SK-N-MC (cell line): Measurements from ENCODE around the gene CDHR5.
"Not testable (repeated sequence)": the region's sequence is repeated elsewhere in the genome, so short reads cannot be mapped to it uniquely, and the experiment has no call there.

ENCODE experiments used
- DNase-seq: peaks from one replicate; pipeline ENCODE4 v3.0.0-alpha.2; 2011; ENCODE audit warnings: low read depth, low spot score
- H3K27ac ChIP-seq: fragments of 200-600 bp; sonication (generic); 2 replicates; pipeline ENCODE4 v1.5.1; 2016; ENCODE audit warnings: mixed run types
- H3K36me3 ChIP-seq: fragments of 200-600 bp; sonication (generic); 2 replicates; pipeline ENCODE4 v1.6.1; 2017; ENCODE audit warnings: antibody characterized with exemption, low read length, mixed read lengths; ENCODE audit not compliant: insufficient read depth
- H3K4me3 ChIP-seq: fragments of 200-600 bp; sonication (generic); 2 replicates; pipeline ENCODE4 v1.5.1; 2016
- H3K9ac ChIP-seq: fragments of 200-600 bp; sonication (generic); 2 replicates; pipeline ENCODE4 v1.8.0; 2017; ENCODE audit warnings: mixed run types, mixed read lengths; ENCODE audit not compliant: insufficient read length
- H3K9me3 ChIP-seq: fragments of 200-600 bp; sonication (generic); 2 replicates; pipeline ENCODE4 v1.6.1; 2017; ENCODE audit warnings: low read depth, mild to moderate bottlenecking, antibody characterized with exemption, low read length, moderate library complexity, mixed read lengths
- EZH2 ChIP-seq: fragments of 200-600 bp; sonication (generic); IDR thresholded peaks from one replicate; pipeline ENCODE4 v1.6.1; 2017; ENCODE audit warnings: antibody characterized with exemption
- FOXP2 ChIP-seq: optimal IDR thresholded peaks from 2 replicates; pipeline ENCODE3; 2011; ENCODE audit warnings: mild to moderate bottlenecking, moderate library complexity; ENCODE audit not compliant: insufficient read depth; ENCODE audit errors: extremely low read length, control extremely low read depth
- POLR2AphosphoS5 ChIP-seq: IDR thresholded peaks from 2 replicates; pipeline ENCODE4 v1.6.1; 2012; ENCODE audit warnings: mild to moderate bottlenecking, low read depth, low read length, borderline replicate concordance

The CDHR5 gene

GRCh38 chr11:660681-661444, 36.1 kb upstream of the CDHR5 start:
- no peak for TF ChIP-seq POLR2AphosphoS5
- no peak for TF ChIP-seq FOXP2
- no peak for TF ChIP-seq EZH2
- Histone ChIP-seq H3K9me3 (no peaks in the 10 kb centered on the region), H3K9ac (no peak overlapping the region), H3K27ac (peak overlapping the region; percentile 50; the same call in 1 of the 2 replicates), H3K4me3 (no peak overlapping the region), H3K36me3 (peaks cover 40% of the 10 kb centered on the region)
- DNase-seq: no peak

GRCh38 chr11:660281-660680, 35.5 kb upstream of the CDHR5 start:
- H3K4me3 ChIP-seq: no peak overlapping the region
- H3K36me3 ChIP-seq: peaks cover 38% of the 10 kb centered on the region
- H3K9ac ChIP-seq: no peak overlapping the region
- H3K9me3 ChIP-seq: no peaks in the 10 kb centered on the region
- no peak overlapping the region for H3K27ac ChIP-seq
- DNase-seq: no peak
- TF ChIP-seq POLR2AphosphoS5 (no peak), FOXP2 (no peak), EZH2 (no peak)

- Histone ChIP-seq H3K4me3 (no peak overlapping the region), H3K27ac (no peak overlapping the region), H3K9me3 (no peaks in the 10 kb centered on the region), H3K9ac (no peak overlapping the region), H3K36me3 (peaks cover 38% of the 10 kb centered on the region)
- DNase-seq: no peak
- TF ChIP-seq FOXP2: no peak
- TF ChIP-seq POLR2AphosphoS5: no peak
- TF ChIP-seq EZH2: no peak
Measured at GRCh38 chr11:659532-660085, 34.9 kb upstream of the CDHR5 start.

- TF ChIP-seq POLR2AphosphoS5: no peak
- TF ChIP-seq EZH2: no peak
- no peak for TF ChIP-seq FOXP2
- no peak for DNase-seq
- no peak overlapping the region for H3K4me3 ChIP-seq
- H3K9ac ChIP-seq: no peak overlapping the region
- H3K27ac ChIP-seq: no peak overlapping the region
- no peaks in the 10 kb centered on the region for H3K9me3 ChIP-seq
- H3K36me3 ChIP-seq: peaks cover 36% of the 10 kb centered on the region; the same call in 1 of the 2 replicates
Measured at GRCh38 chr11:657691-658126, 33.0 kb upstream of the CDHR5 start.

GRCh38 chr11:656866-657265, 32.1 kb upstream of the CDHR5 start:
- no peak overlapping the region for H3K27ac ChIP-seq
- no peak overlapping the region for H3K9ac ChIP-seq
- no peak for DNase-seq
- H3K4me3 ChIP-seq: no peak overlapping the region
- no peaks in the 10 kb centered on the region for H3K9me3 ChIP-seq
- peaks cover 39% of the 10 kb centered on the region for H3K36me3 ChIP-seq
- no peak for TF ChIP-seq EZH2
- TF ChIP-seq FOXP2: no peak
- TF ChIP-seq POLR2AphosphoS5: no peak

- no peak overlapping the region for H3K27ac ChIP-seq
- no peak overlapping the region for H3K9ac ChIP-seq
- no peaks in the 10 kb centered on the region for H3K9me3 ChIP-seq
- no peak for DNase-seq
- peaks cover 43% of the 10 kb centered on the region for H3K36me3 ChIP-seq
- no peak overlapping the region for H3K4me3 ChIP-seq
- TF ChIP-seq FOXP2 (no peak), POLR2AphosphoS5 (no peak), EZH2 (no peak)
Measured at GRCh38 chr11:656426-656825, 31.7 kb upstream of the CDHR5 start.

GRCh38 chr11:655036-655726, 30.4 kb upstream of the CDHR5 start:
- no peak for DNase-seq
- no peaks in the 10 kb centered on the region for H3K9me3 ChIP-seq
- H3K4me3 ChIP-seq: no peak overlapping the region
- TF ChIP-seq EZH2 (no peak), FOXP2 (no peak), POLR2AphosphoS5 (no peak)
- no peak overlapping the region for H3K9ac ChIP-seq
- H3K36me3 ChIP-seq: peaks cover 41% of the 10 kb centered on the region
- no peak overlapping the region for H3K27ac ChIP-seq

GRCh38 chr11:654444-654843, 29.7 kb upstream of the CDHR5 start:
- not testable (repeated sequence) for H3K4me3 ChIP-seq, DNase-seq, H3K27ac ChIP-seq, H3K9ac ChIP-seq, H3K9me3 ChIP-seq
- H3K36me3 ChIP-seq: peaks cover 40% of the 10 kb centered on the region
